ENCODE measurements around the gene KDM6A. TPM values are rescaled to one million over a fixed set of nuclear protein-coding genes. Genes with fewer than 3 reads are reported as not detected.
"Not testable (repeated sequence)": the region's sequence is repeated elsewhere in the genome, so short reads cannot be mapped to it uniquely, and the experiment has no call there.

KDM6A gene
- total RNA-seq, 1 experiment from 2014 or later = 24.0 TPM

- in situ Hi-C loops (cut with HindIII; ENCODE audit: low pct_unique_long_range_greater_than_20kb, low sequenced_read_pairs) = no loop called here
- DNase-seq (ENCODE audit: low read depth, low spot score) = no peak
- Histone ChIP-seq H3K4me1 (ENCODE audit: control insufficient read depth, insufficient read depth, low read length) (no peaks in the 10 kb centered on the region), H3K27ac (ENCODE audit: low read length) (no peak overlapping the region), H3K4me3 (ENCODE audit: low read depth in 2 of 2, low read length in 2 of 2) (no peak overlapping the region), H3K36me3 (ENCODE audit: control insufficient read depth, insufficient read depth, low read length) (no peaks in the 10 kb centered on the region), H3K27me3 (ENCODE audit: control insufficient read depth, insufficient read depth, low read length) (no peaks in the 10 kb centered on the region), H3K9me3 (ENCODE audit: control insufficient read depth, insufficient read depth, low read depth, low read length) (no peaks in the 10 kb centered on the region)
- TF ChIP-seq POLR2AphosphoS5 (IDR thresholded peaks at IDR 0.05; ENCODE audit: low read depth, low read length) (no peak), CTCF (IDR thresholded peaks at IDR 0.05) (no peak), REST (IDR thresholded peaks at IDR 0.05; ENCODE audit: insufficient read depth in 1 of 2, low read depth in 2 of 2, low read length in 1 of 2) (no peak), SIN3A (IDR thresholded peaks at IDR 0.05; ENCODE audit: borderline replicate concordance, insufficient read depth, low read depth, low read length) (no peak), TCF7L2 (IDR thresholded peaks at IDR 0.05; ENCODE audit: low read depth, low read length) (no peak)
- intact Hi-C loops (cut with micrococcal nuclease; ENCODE audit: unreplicated experiment) = no loop called here
- ChIA-PET CTCF (no interaction called here), POLR2A (no interaction called here)
- ATAC-seq = no peak
- BruUV-seq (replicated peaks) = no TSS peak
These were observed 17.3 kb downstream of the KDM6A start for GRCh38 chrX:44890247-44890646.

GRCh38 chrX:44890687-44891086 lies 17.7 kb downstream of the KDM6A start:
- intact Hi-C loops (cut with micrococcal nuclease; ENCODE audit: unreplicated experiment); POLR2A ChIA-PET; BruUV-seq (replicated peaks); H3K9me3 ChIP-seq (ENCODE audit: control insufficient read depth, insufficient read depth, low read depth, low read length); ATAC-seq; H3K36me3 ChIP-seq (ENCODE audit: control insufficient read depth, insufficient read depth, low read length); H3K27ac ChIP-seq (ENCODE audit: low read length); CTCF ChIA-PET; H3K4me3 ChIP-seq (ENCODE audit: low read depth in 2 of 2, low read length in 2 of 2); H3K4me1 ChIP-seq (ENCODE audit: control insufficient read depth, insufficient read depth, low read length); in situ Hi-C loops (cut with HindIII; ENCODE audit: low pct_unique_long_range_greater_than_20kb, low sequenced_read_pairs); H3K27me3 ChIP-seq (ENCODE audit: control insufficient read depth, insufficient read depth, low read length); DNase-seq (ENCODE audit: low read depth, low spot score): not testable (repeated sequence)

- Histone ChIP-seq H3K27me3 (ENCODE audit: control insufficient read depth, insufficient read depth, low read length) (no peaks in the 10 kb centered on the region), H3K27ac (ENCODE audit: low read length) (no peak overlapping the region), H3K4me3 (ENCODE audit: low read depth in 2 of 2, low read length in 2 of 2) (no peak overlapping the region), H3K9me3 (ENCODE audit: control insufficient read depth, insufficient read depth, low read depth, low read length) (no peaks in the 10 kb centered on the region), H3K4me1 (ENCODE audit: control insufficient read depth, insufficient read depth, low read length) (no peaks in the 10 kb centered on the region), H3K36me3 (ENCODE audit: control insufficient read depth, insufficient read depth, low read length) (no peaks in the 10 kb centered on the region)
- ATAC-seq = no peak
- POLR2A ChIA-PET = interaction anchor here (0.7 kb wide), 1 partner anchor 10 kb away, joined by 3 read pairs; no protein-coding TSS in a partner anchor
- in situ Hi-C loops (cut with HindIII; ENCODE audit: low pct_unique_long_range_greater_than_20kb, low sequenced_read_pairs) (no loop called here), intact Hi-C loops (cut with micrococcal nuclease; ENCODE audit: unreplicated experiment) (no loop called here)
- no peak for DNase-seq (ENCODE audit: low read depth, low spot score)
- CTCF ChIA-PET = no interaction called here
- no peak for TF ChIP-seq CTCF (IDR thresholded peaks at IDR 0.05)
- TF ChIP-seq SIN3A (IDR thresholded peaks at IDR 0.05; ENCODE audit: borderline replicate concordance, insufficient read depth, low read depth, low read length) = no peak
- TF ChIP-seq TCF7L2 (IDR thresholded peaks at IDR 0.05; ENCODE audit: low read depth, low read length) = no peak
- no peak for TF ChIP-seq POLR2AphosphoS5 (IDR thresholded peaks at IDR 0.05; ENCODE audit: low read depth, low read length)
- no peak for TF ChIP-seq REST (IDR thresholded peaks at IDR 0.05; ENCODE audit: insufficient read depth in 1 of 2, low read depth in 2 of 2, low read length in 1 of 2)
- TSS peak; percentile 15 for BruUV-seq (replicated peaks)
These were observed 18.7 kb downstream of the KDM6A start for GRCh38 chrX:44891642-44892041.
